GM12878 (cell line): ENCODE data around the gene CFAP161. TPM values are rescaled to one million over a fixed set of nuclear protein-coding genes. Genes with fewer than 3 reads are reported as not detected.

Source experiments
- ATAC-seq: fragments of 200-7000 bp; cut with Tn5 transposase; 3 replicates; pipeline ENCODE4 v1.9.1; 2020; ENCODE audit warnings: mild to moderate bottlenecking, moderate library complexity
- BruUV-seq: library from RNA; stranded (reverse); fragments of 400-500 nt; replicated peaks from 2 replicates; lab custom pipeline; 2021; lab: Mats Ljungman, UMichigan
- CTCF ChIA-PET: fragments of 300-600 bp; sonication (Branson Sonifier 250); formaldehyde crosslinking; extraction: SDS; loops from one replicate; lab custom pipeline; 2021; ENCODE audit warnings: inconsistent platforms; lab: Yijun Ruan, JAX
- POLR2A ChIA-PET: fragments of 350-600 bp; formaldehyde crosslinking; extraction: SDS; loops from one replicate; lab custom pipeline; 2021; ENCODE audit warnings: inconsistent platforms; lab: Charles Lee
- RAD21 ChIA-PET: fragments of 300-600 bp; sonication (Branson Sonifier 250); formaldehyde crosslinking; loops from one replicate; lab custom pipeline; 2023; ENCODE audit warnings: antibody characterized with exemption; ENCODE audit not compliant: unreplicated experiment; lab: Charles Lee
- SMC1A ChIA-PET: fragments of 300-600 bp; sonication (Branson Sonifier 250); formaldehyde crosslinking; loops from one replicate; lab custom pipeline; 2023; ENCODE audit not compliant: unreplicated experiment, uncharacterized antibody; lab: Charles Lee
- DNase-seq: peaks from one replicate; pipeline ENCODE4 v3.0.0-alpha.2; 2011; ENCODE audit warnings: low read depth, low spot score
- FAIRE-seq: peaks from 3 replicates; lab custom pipeline; 2011; peaks lifted over from hg19 to GRCh38; lab: Jason Lieb, UNC
- H2AFZ ChIP-seq: 2 replicates; pipeline ENCODE4 v1.6.0; 2011; ENCODE audit warnings: low read depth, low read length, control low read depth; ENCODE audit not compliant: control insufficient read depth
- H3K27ac ChIP-seq: 2 replicates; pipeline ENCODE4 v1.5.1; 2011; ENCODE audit warnings: control low read depth; ENCODE audit not compliant: control insufficient read depth, insufficient read depth
- H3K27me3 ChIP-seq, 2 experiments: replicated peaks in 1 of 2; 2 replicates each; pipeline versions ENCODE4 v1.6.0 to v1.6.1; 2011; ENCODE audit warnings: low read length in 1 of 2; ENCODE audit not compliant: control insufficient read depth in 2 of 2, insufficient read depth in 2 of 2
- H3K36me3 ChIP-seq, 2 experiments: 2 replicates each; pipeline ENCODE4 v1.5.1; 2011; ENCODE audit warnings: low read length in 1 of 2; ENCODE audit not compliant: control insufficient read depth in 2 of 2, insufficient read depth in 2 of 2
- H3K4me1 ChIP-seq: 2 replicates; pipeline ENCODE4 v1.6.1; 2011; ENCODE audit warnings: mild to moderate bottlenecking, low read length, moderate library complexity, mixed read lengths; ENCODE audit not compliant: control insufficient read depth, insufficient read depth
- H3K4me2 ChIP-seq: 2 replicates; pipeline ENCODE4 v1.6.0; 2011; ENCODE audit warnings: control low read depth; ENCODE audit not compliant: control insufficient read depth, insufficient read depth
- H3K4me3 ChIP-seq: fragments of 200-600 bp; sonication (generic); 2 replicates; pipeline ENCODE4 v1.5.1; 2016
- H3K79me2 ChIP-seq: 2 replicates; pipeline ENCODE4 v1.6.0; 2011; ENCODE audit warnings: low read length; ENCODE audit not compliant: control insufficient read depth, insufficient read depth
- H3K9ac ChIP-seq: 2 replicates; pipeline ENCODE4 v1.8.0; 2011; ENCODE audit warnings: low read length, control low read depth, mixed read lengths; ENCODE audit not compliant: control insufficient read depth, insufficient read depth
- H3K9me3 ChIP-seq: replicated peaks from 3 replicates; pipeline ENCODE4 v1.5.1; 2011; ENCODE audit warnings: mild to moderate bottlenecking, low read length; ENCODE audit not compliant: control insufficient read depth, insufficient read depth
- H4K20me1 ChIP-seq: 2 replicates; pipeline ENCODE4 v1.6.0; 2011; ENCODE audit not compliant: control insufficient read depth, insufficient read depth
- EZH2 ChIP-seq: IDR thresholded peaks from 2 replicates; pipeline ENCODE4 v1.6.1; 2012; ENCODE audit warnings: low read depth, mild to moderate bottlenecking, control low read depth, inconsistent platforms, low read length, borderline replicate concordance; ENCODE audit not compliant: control insufficient read depth
- IRF3 ChIP-seq: fragments of 450-650 bp; IDR thresholded peaks from 2 replicates; pipeline ENCODE4 v1.6.1; 2014; ENCODE audit warnings: mild to moderate bottlenecking
- MTA2 ChIP-seq: fragments of 450-650 bp; IDR thresholded peaks from 2 replicates; pipeline ENCODE4 v1.6.1; 2016; ENCODE audit warnings: low read depth, mild to moderate bottlenecking, moderate library complexity
- NR2F1 ChIP-seq: fragments of 450-650 bp; conservative IDR thresholded peaks from 2 replicates; pipeline ENCODE4 v1.6.1; 2017; ENCODE audit warnings: mild to moderate bottlenecking
- RAD51 ChIP-seq: fragments of 450-650 bp; IDR thresholded peaks from 2 replicates; pipeline ENCODE4 v1.6.1; 2016; ENCODE audit warnings: moderate library complexity, mild to moderate bottlenecking, inconsistent platforms
- SKIL ChIP-seq: fragments of 450-650 bp; IDR thresholded peaks from 2 replicates; pipeline ENCODE4 v1.6.1; 2017; ENCODE audit warnings: mild to moderate bottlenecking, low read depth, inconsistent platforms; ENCODE audit not compliant: poor library complexity, severe bottlenecking
- TCF12 ChIP-seq: IDR thresholded peaks from 2 replicates; pipeline ENCODE4 v1.6.1; 2011; ENCODE audit warnings: low read depth, mild to moderate bottlenecking, low read length
- ZBED1 ChIP-seq: IDR thresholded peaks from 2 replicates; pipeline ENCODE4 v1.6.1; 2016; ENCODE audit warnings: borderline replicate concordance
- ZNF622 ChIP-seq: fragments of 450-650 bp; IDR thresholded peaks from 2 replicates; pipeline ENCODE4 v1.6.1; 2017; ENCODE audit warnings: mild to moderate bottlenecking, inconsistent platforms
- WGBS: methylation state at CpG from one replicate; pipeline ENCODE4 v1.1.6; 2016; ENCODE audit warnings: low lambda C conversion rate; ENCODE audit not compliant: insufficient replicate concordance, insufficient coverage; ENCODE audit errors: missing lambda C conversion rate; 5-methylcytosine and 5-hydroxymethylcytosine counted together
- in situ Hi-C: fragments of 300-500 bp; cut with MboI; formaldehyde crosslinking; loops from 9 replicates; pipeline ENCODE4 v1.14.3; 2018; ENCODE audit warnings: mixed read lengths
- intact Hi-C: fragments of 100-400 bp; cut with micrococcal nuclease; formaldehyde crosslinking; loops from one replicate; pipeline ENCODE4 v1.14.2; 2022; ENCODE audit not compliant: unreplicated experiment
- polyA plus RNA-seq, 11 experiments: library from polyadenylated mRNA; depleted of rRNA in 4 of 11; unstranded in 6 of 11; stranded (reverse) in 5 of 11; fragments of >200 nt; fragmentation: Nextera tagmentation in 4 of 11; fragmentation: Illumina TruSeq in 1 of 11; extraction: Ambion mirVana in 4 of 11; extraction: Trizol in 1 of 11; gene quantifications; 1 replicate in 1 of 11; 2 replicates in 10 of 11; pipeline versions ENCODE4 v1.2.1 to v1.2.3, GENCODE V29; 2011 to 2016; ENCODE audit warnings: inconsistent platforms in 2 of 11, missing spikeins in 2 of 11, low read depth in 1 of 11
- total RNA-seq, 4 experiments: library from RNA; depleted of rRNA in 3 of 4; stranded (reverse); fragments of >200 nt in 3 of 4; fragmentation: Illumina TruSeq in 1 of 4; extraction: Trizol in 1 of 4; gene quantifications; 2 replicates each; pipeline versions ENCODE4 v1.2.1 to v1.2.3, GENCODE V29; 2013 to 2021
- TF ChIP-seq, protein P1 (sequence below): fragments of 450-650 bp; IDR thresholded peaks from 2 replicates; pipeline ENCODE4 v1.6.1; 2016; ENCODE audit warnings: mild to moderate bottlenecking, moderate library complexity, borderline replicate concordance

CFAP161 gene
- total and polyA plus RNA-seq, 10 of the 15 experiments (the other 5 are each of a cell fraction or from before 2014, with no cell fraction given), result 0.31 TPM; not detected in 9

GRCh38 chr15:81176291-81176893 lies 42.3 kb downstream of the CFAP161 start (continued):
- no peak for TF ChIP-seq MTA2
- TF ChIP-seq RAD51, result no peak

- Histone ChIP-seq H3K4me2 (no peak overlapping the region), H2AFZ (no peak overlapping the region), H3K79me2 (no peaks in the 10 kb centered on the region), H3K9ac (no peak overlapping the region), H4K20me1 (no peaks in the 10 kb centered on the region), H3K27me3 (peaks cover 2 to 3% of the 10 kb centered on the region in 2 experiments; a peak in 2 of 4 replicates), H3K36me3 (no peaks in the 10 kb centered on the region), H3K4me1 (no peaks in the 10 kb centered on the region), H3K9me3 (no peaks in the 10 kb centered on the region), H3K4me3 (no peak overlapping the region), H3K27ac (no peak overlapping the region)
- in situ Hi-C loops, result no loop called here
- ChIA-PET CTCF (interaction anchor here (0.6 to 1.7 kb wide), 2 partner anchors 23 to 87 kb away, joined by 3 to 9 read pairs; no protein-coding TSS in a partner anchor), RAD21 (no interaction called here), POLR2A (no interaction called here), SMC1A (no interaction called here)
- intact Hi-C loops, result no loop called here
- no peak for FAIRE-seq
- no TSS peak for BruUV-seq
- no peak for TF ChIP-seq EZH2
- TF ChIP-seq ZBED1, result no peak
- TF ChIP-seq, protein P1, sequence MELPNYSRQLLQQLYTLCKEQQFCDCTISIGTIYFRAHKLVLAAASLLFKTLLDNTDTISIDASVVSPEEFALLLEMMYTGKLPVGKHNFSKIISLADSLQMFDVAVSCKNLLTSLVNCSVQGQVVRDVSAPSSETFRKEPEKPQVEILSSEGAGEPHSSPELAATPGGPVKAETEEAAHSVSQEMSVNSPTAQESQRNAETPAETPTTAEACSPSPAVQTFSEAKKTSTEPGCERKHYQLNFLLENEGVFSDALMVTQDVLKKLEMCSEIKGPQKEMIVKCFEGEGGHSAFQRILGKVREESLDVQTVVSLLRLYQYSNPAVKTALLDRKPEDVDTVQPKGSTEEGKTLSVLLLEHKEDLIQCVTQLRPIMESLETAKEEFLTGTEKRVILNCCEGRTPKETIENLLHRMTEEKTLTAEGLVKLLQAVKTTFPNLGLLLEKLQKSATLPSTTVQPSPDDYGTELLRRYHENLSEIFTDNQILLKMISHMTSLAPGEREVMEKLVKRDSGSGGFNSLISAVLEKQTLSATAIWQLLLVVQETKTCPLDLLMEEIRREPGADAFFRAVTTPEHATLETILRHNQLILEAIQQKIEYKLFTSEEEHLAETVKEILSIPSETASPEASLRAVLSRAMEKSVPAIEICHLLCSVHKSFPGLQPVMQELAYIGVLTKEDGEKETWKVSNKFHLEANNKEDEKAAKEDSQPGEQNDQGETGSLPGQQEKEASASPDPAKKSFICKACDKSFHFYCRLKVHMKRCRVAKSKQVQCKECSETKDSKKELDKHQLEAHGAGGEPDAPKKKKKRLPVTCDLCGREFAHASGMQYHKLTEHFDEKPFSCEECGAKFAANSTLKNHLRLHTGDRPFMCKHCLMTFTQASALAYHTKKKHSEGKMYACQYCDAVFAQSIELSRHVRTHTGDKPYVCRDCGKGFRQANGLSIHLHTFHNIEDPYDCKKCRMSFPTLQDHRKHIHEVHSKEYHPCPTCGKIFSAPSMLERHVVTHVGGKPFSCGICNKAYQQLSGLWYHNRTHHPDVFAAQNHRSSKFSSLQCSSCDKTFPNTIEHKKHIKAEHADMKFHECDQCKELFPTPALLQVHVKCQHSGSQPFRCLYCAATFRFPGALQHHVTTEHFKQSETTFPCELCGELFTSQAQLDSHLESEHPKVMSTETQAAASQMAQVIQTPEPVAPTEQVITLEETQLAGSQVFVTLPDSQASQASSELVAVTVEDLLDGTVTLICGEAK, result no peak
- TF ChIP-seq ZNF622, result no peak
- TF ChIP-seq IRF3, result no peak
- TF ChIP-seq SKIL, result no peak
- TF ChIP-seq NR2F1, result no peak
- TF ChIP-seq TCF12, result no peak
- DNase-seq, result no peak
- 23% methylated on average over 2 of the region's 2 CpGs for WGBS
- ATAC-seq, result no peak
Observed at GRCh38 chr15:81178365-81178764, 44.3 kb downstream of the CFAP161 start.
